Adrenal gland (tissue), 12 donors: ENCODE measurements around the gene BCL2. TPM values are rescaled to one million over a fixed set of nuclear protein-coding genes. Genes with fewer than 3 reads are reported as not detected.

Source experiments
- DNase-seq, 7 donors: peaks; one replicate each; pipeline ENCODE4 v3.0.0-alpha.2; 2019 to 2020
- H3K27ac ChIP-seq, 5 donors: fragments of 200-600 bp; sonication (generic) in 4 of 5; 1 replicate in 3 of 5; 2 replicates in 2 of 5; pipeline versions ENCODE4 v1.5.1 to v1.8.0; 2016 to 2020; ENCODE audit warnings: mild to moderate bottlenecking in 1 of 5
- H3K27me3 ChIP-seq: fragments of 200-600 bp; 2 replicates; pipeline ENCODE4 v1.8.0; 2021
- H3K36me3 ChIP-seq, 2 donors: fragments of 200-600 bp; replicated peaks in 1 of 2; 1 replicate in 1 of 2; 2 replicates in 1 of 2; pipeline versions ENCODE4 v1.5.1 to v1.8.0; 2018 to 2022
- H3K4me1 ChIP-seq, 2 donors: fragments of 200-600 bp; replicated peaks in 1 of 2; 1 replicate in 1 of 2; 2 replicates in 1 of 2; pipeline versions ENCODE4 v1.5.1 to v1.8.0; 2018 to 2021
- H3K4me3 ChIP-seq, 4 donors: fragments of 200-600 bp; sonication (generic) in 3 of 4; one replicate each; pipeline ENCODE4 v1.5.1; 2016 to 2018
- H3K9me3 ChIP-seq, 3 donors: fragments of 200-600 bp; sonication (generic) in 1 of 3; replicated peaks in 1 of 3; 1 replicate in 2 of 3; 2 replicates in 1 of 3; pipeline versions ENCODE4 v1.5.1 to v1.8.0; 2016 to 2021
- CTCF ChIP-seq, 6 experiments: fragments of 450-650 bp in 4 of 6; fragments of 200-600 bp in 2 of 6; sonication (generic) in 1 of 6; IDR thresholded peaks; 1 replicate in 5 of 6; 2 replicates in 1 of 6; pipeline versions ENCODE4 v1.5.1 to v1.8.0; 2016 to 2021; ENCODE audit warnings: antibody characterized with exemption in 6 of 6, mild to moderate bottlenecking in 2 of 6, moderate library complexity in 1 of 6
- POLR2A ChIP-seq, 2 donors: fragments of 450-650 bp; IDR thresholded peaks; one replicate each; pipeline ENCODE4 v1.6.1; 2017; ENCODE audit warnings: antibody characterized with exemption in 2 of 2, mild to moderate bottlenecking in 2 of 2, moderate library complexity in 1 of 2
- WGBS, 4 donors: extraction: QIAGEN DNeasy Blood & Tissue Kit in 2 of 4; methylation state at CpG; one replicate each; pipeline versions ENCODE4 v1.1.5 to v1.1.7; 2013 to 2017; 5-methylcytosine and 5-hydroxymethylcytosine counted together
- intact Hi-C, 2 donors: fragments of 100-400 bp; cut with DNase I; formaldehyde crosslinking; loops; one replicate each; pipeline versions ENCODE4 v1.14.1 to v1.15.0; 2022 to 2023
- polyA plus RNA-seq, 3 donors: library from polyadenylated mRNA; stranded (reverse); fragments of 200-250 nt in 2 of 3; fragments of 350-450 nt in 1 of 3; fragmentation: Illumina TruSeq in 1 of 3; extraction: RNeasy Lipid Tissue Mini Kit (QIAGEN cat#74804) in 1 of 3; gene quantifications; one replicate each; pipeline ENCODE4 v1.2.3, GENCODE V29; 2013 to 2014
- total RNA-seq, 9 donors: library from RNA; depleted of rRNA in 4 of 9; stranded (reverse); fragments of >200 nt in 4 of 9; fragments of 120-200 nt in 1 of 9; fragmentation: NEBNext Ultra II Directional in 1 of 9; extraction: Animal tissue kit (Norgen Biotek cat#: 25700) in 1 of 9; gene quantifications; one replicate each; pipeline versions ENCODE4 v1.1.0 to v1.2.4, GENCODE V29; 2013 to 2023
- donor health status: healthy with polysubstance abuse.
- donor health status: Bipolar disorder and iron deficiency.
- donor health status: DM: yes; HTN: yes; CAD: no.
- donor health status: DM: no; HTN: no; CAD: no.
- donor health status: DM: no; HTN: no; CAD: no.
- donor health status: DM: yes; HTN: yes; CAD: no.

The BCL2 gene
- total and polyA plus RNA-seq, 12 donors = 0.85 to 7.7 (median 3.4) TPM

GRCh38 chr18:63150326-63150725 is 169.2 kb downstream of the BCL2 start:
- intact Hi-C loops = loop anchor here in 1 of 2 donors (10.0 kb wide), 1 partner anchor 136 kb away; no protein-coding TSS in a partner anchor
- 77 to 84% (median 80%) methylated on average over 8 of the region's 8 CpGs for WGBS, 4 donors
- no peaks in the 10 kb centered on the region for H3K36me3 ChIP-seq
- no peak overlapping the region for H3K27ac ChIP-seq
- TF ChIP-seq POLR2A (IDR thresholded peaks at IDR 0.05) (no peak), CTCF (IDR thresholded peaks at IDR 0.05) (no peak)
- no peaks in the 10 kb centered on the region for H3K4me1 ChIP-seq
- H3K27me3 ChIP-seq = no peaks in the 10 kb centered on the region
- H3K9me3 ChIP-seq = no peaks in the 10 kb centered on the region
- no peak for DNase-seq
- no peak overlapping the region for H3K4me3 ChIP-seq

- Histone ChIP-seq H3K27ac (no peak overlapping the region), H3K4me3 (no peak overlapping the region), H3K36me3 (no peaks in the 10 kb centered on the region), H3K4me1 (no peaks in the 10 kb centered on the region), H3K9me3 (no peaks in the 10 kb centered on the region), H3K27me3 (no peaks in the 10 kb centered on the region)
- intact Hi-C loops = no loop called here
- 94% methylated on average over 9 of the region's 9 CpGs for WGBS, 4 donors
- TF ChIP-seq CTCF (IDR thresholded peaks at IDR 0.05) (no peak), POLR2A (IDR thresholded peaks at IDR 0.05) (no peak)
- DNase-seq = no peak
These were observed 170.3 kb downstream of the BCL2 start for GRCh38 chr18:63149302-63149587.

- no peaks in the 10 kb centered on the region for H3K4me1 ChIP-seq
- TF ChIP-seq CTCF (IDR thresholded peaks at IDR 0.05) = no peak
- no peak for TF ChIP-seq POLR2A (IDR thresholded peaks at IDR 0.05)
- H3K27me3 ChIP-seq = no peaks in the 10 kb centered on the region
- no peaks in the 10 kb centered on the region for H3K36me3 ChIP-seq
- H3K27ac ChIP-seq = no peak overlapping the region
- no peaks in the 10 kb centered on the region for H3K9me3 ChIP-seq
- intact Hi-C loops = no loop called here
- peak in 3 of 7 donors; percentile 26 to 50 (median 49) for DNase-seq
- no peak overlapping the region for H3K4me3 ChIP-seq
- 66 to 73% (median 69%) methylated on average over 14 of the region's 14 CpGs for WGBS, 4 donors
These were observed 170.9 kb downstream of the BCL2 start for GRCh38 chr18:63148449-63149301.

- no peak for TF ChIP-seq POLR2A (IDR thresholded peaks at IDR 0.05)
- TF ChIP-seq CTCF (IDR thresholded peaks at IDR 0.05) = no peak
- H3K4me1 ChIP-seq = peaks cover 0 to under 1% of the 10 kb centered on the region in 2 donors
- 77 to 89% (median 85%) methylated on average over 6 of the region's 6 CpGs for WGBS, 4 donors
These were observed 171.6 kb downstream of the BCL2 start for GRCh38 chr18:63147973-63148372.

More at GRCh38 chr18:63147973-63148372, 171.6 kb downstream of the BCL2 start:
- no peak overlapping the region for H3K27ac ChIP-seq
- no peak overlapping the region for H3K4me3 ChIP-seq
- H3K27me3 ChIP-seq = no peaks in the 10 kb centered on the region
- intact Hi-C loops = no loop called here
- no peak for DNase-seq
- no peaks in the 10 kb centered on the region for H3K36me3 ChIP-seq
- H3K9me3 ChIP-seq = no peaks in the 10 kb centered on the region
